GM10248 (cell line): ENCODE data around the gene PSAT1.

Experiments used
- CTCF ChIA-PET: fragments of 300-600 bp; sonication (Branson Sonifier 250); formaldehyde crosslinking; extraction: SDS; loops from one replicate; lab custom pipeline; 2021; ENCODE audit warnings: antibody characterized with exemption; lab: Yijun Ruan, JAX
- POLR2A ChIA-PET: fragments of 350-650 bp; sonication (Branson Sonifier 250); formaldehyde crosslinking; extraction: SDS; loops from one replicate; lab custom pipeline; 2020; ENCODE audit warnings: antibody characterized with exemption; lab: Yijun Ruan, JAX
- DNase-seq: peaks from one replicate; pipeline ENCODE4 v3.0.0; 2012; ENCODE audit errors: extremely low spot score
- TF ChIP-seq, protein P1 (sequence below): IDR thresholded peaks from 2 replicates; pipeline ENCODE4 v1.5.1; 2012; ENCODE audit warnings: mild to moderate bottlenecking, low read depth; ENCODE audit errors: extremely low read depth, missing control alignments, control extremely low read depth

The PSAT1 gene

DNA sequence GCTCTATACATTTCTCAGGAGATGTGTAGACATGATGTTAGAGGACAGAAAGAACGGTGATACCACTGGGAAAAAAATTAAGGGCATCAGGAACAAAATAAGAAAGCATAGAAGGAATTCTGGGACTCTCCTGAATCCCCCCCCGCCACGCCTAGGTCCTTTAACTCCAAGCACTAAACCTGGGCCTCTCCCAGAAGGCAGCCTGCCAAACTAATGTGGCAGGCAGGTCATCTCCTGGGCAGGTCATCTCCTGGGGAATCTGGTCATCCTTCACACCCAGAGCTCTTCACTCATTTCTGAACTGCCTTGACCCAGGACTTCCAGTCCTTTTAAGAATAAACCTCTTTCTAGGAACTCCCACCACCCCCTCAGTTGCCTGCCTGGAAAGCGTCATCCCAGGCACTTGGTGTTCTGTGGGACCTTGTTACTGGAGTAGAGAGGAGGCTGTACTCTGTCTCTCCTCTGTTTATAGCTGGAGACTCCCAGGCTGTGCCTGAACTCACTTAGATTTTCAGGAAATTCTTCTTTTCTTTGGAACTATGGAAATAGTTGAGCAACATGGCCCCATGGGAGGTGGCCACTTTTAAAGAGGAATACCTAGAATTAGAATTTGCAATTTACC, 24.1 kb downstream of the PSAT1 start:
- TF ChIP-seq, protein P1, sequence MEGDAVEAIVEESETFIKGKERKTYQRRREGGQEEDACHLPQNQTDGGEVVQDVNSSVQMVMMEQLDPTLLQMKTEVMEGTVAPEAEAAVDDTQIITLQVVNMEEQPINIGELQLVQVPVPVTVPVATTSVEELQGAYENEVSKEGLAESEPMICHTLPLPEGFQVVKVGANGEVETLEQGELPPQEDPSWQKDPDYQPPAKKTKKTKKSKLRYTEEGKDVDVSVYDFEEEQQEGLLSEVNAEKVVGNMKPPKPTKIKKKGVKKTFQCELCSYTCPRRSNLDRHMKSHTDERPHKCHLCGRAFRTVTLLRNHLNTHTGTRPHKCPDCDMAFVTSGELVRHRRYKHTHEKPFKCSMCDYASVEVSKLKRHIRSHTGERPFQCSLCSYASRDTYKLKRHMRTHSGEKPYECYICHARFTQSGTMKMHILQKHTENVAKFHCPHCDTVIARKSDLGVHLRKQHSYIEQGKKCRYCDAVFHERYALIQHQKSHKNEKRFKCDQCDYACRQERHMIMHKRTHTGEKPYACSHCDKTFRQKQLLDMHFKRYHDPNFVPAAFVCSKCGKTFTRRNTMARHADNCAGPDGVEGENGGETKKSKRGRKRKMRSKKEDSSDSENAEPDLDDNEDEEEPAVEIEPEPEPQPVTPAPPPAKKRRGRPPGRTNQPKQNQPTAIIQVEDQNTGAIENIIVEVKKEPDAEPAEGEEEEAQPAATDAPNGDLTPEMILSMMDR: no peak
- DNase-seq: no peak
- CTCF ChIA-PET: interaction anchor here (1.0 kb wide), 1 partner anchor 20 kb away, joined by 3 read pairs; no protein-coding TSS in a partner anchor
- POLR2A ChIA-PET: no interaction called here

DNA sequence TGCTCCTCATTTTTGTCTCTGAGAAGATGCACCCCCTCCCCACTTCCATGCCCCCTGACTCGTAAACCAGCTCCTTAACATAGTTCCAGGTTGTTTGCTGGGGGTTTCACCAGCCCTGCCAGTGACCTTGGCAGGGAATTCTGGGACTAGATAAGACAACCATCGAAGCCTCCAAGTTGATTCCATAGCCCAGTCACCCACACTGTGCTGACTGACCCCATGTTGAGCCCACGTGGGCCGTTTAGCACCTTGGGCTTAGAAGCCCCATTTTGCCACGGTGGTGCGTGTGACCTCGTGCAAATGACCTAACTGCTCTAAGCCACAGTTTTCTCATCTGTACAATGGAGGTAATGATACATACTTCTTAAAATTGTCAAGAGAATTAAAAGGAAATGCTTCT, 24.6 kb downstream of the PSAT1 start:
- POLR2A ChIA-PET: no interaction called here

DNA sequence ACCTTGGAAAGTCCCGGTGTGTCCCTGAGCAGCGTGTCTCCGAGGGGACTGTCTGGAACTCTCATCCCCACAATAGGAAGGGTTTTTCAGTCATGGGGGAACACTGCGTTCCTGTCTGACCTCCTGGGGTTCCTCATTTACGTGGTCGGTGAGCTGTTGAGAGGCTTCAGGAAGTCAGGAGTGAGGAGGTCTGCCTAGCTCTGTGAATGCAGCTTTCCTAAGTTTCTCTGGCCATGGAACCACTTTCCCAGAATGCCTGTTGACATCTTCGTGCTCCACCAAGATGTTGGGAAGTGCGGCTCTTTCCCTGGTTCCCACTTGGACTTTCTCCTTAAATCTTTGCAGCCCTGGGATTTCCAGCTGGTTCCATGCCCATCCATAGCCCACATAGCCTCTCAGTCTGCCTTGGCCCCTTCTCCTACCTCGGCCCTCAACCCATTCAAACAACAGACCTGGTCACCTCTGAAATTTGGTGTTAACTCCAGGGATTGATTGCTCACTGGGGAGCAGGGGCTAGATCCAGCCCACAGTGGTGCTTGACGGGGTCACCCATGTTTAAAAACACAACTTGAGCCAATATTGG, 27.2 kb downstream of the PSAT1 start:
- DNase-seq: no peak
- TF ChIP-seq, protein P1: no peak
- POLR2A ChIA-PET: no interaction called here
- CTCF ChIA-PET: interaction anchor here (0.6 to 1.7 kb wide), 3 partner anchors 9 to 44 kb away, joined by 3 to 4 read pairs (median 4); no protein-coding TSS in a partner anchor

More for the DNA sequence above, 24.6 kb downstream of the PSAT1 start:
- CTCF ChIA-PET: interaction anchor here (1.0 kb wide), 1 partner anchor 21 kb away, joined by 3 read pairs; no protein-coding TSS in a partner anchor
- no peak for DNase-seq
- TF ChIP-seq, protein P1: no peak

DNA sequence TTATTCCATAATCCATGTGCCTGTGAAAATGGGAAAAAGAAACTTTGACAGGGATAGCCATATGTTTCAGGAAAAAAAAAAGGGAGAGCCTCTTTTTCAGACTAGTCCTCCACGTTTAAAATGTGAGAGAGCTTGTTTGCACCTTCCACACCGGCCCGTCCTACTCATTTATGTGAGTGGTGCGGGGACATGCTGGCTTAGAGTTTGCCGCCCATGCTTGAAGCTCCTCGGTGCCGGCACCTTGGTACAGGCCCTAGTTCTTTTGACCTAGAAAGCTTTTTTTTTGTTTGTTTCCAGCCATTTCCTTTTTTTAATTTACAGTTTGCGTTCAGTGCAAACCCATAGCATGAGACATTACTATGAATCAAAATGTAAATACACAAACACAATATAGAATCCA, 27.8 kb downstream of the PSAT1 start:
- POLR2A ChIA-PET: no interaction called here
- DNase-seq: no peak
- TF ChIP-seq, protein P1: no peak
- CTCF ChIA-PET: interaction anchor here (0.6 to 1.7 kb wide), 3 partner anchors 10 to 44 kb away, joined by 3 to 4 read pairs (median 4); no protein-coding TSS in a partner anchor

GRCh38 chr9:78325343-78325742, 28.4 kb downstream of the PSAT1 start:
- DNase-seq: no peak
- POLR2A ChIA-PET: no interaction called here
- TF ChIP-seq, protein P1: no peak
- CTCF ChIA-PET: interaction anchor here (1.6 to 1.7 kb wide), 2 partner anchors 11 to 32 kb away, joined by 4 read pairs; no protein-coding TSS in a partner anchor

GRCh38 chr9:78325846-78326360, 29.0 kb downstream of the PSAT1 start:
- CTCF ChIA-PET: interaction anchor here (1.7 kb wide), 1 partner anchor 32 kb away, joined by 4 read pairs; no protein-coding TSS in a partner anchor
- DNase-seq: no peak
- TF ChIP-seq, protein P1: no peak
- POLR2A ChIA-PET: no interaction called here
